WTC11 (cell line): ENCODE measurements around the gene MYO18B.

Experiments used
- ATF1 ChIP-seq: sonication (generic); formaldehyde crosslinking; IDR thresholded peaks from 2 replicates; pipeline ENCODE4 v1.8.1; 2023; ENCODE audit warnings: mild to moderate bottlenecking, moderate library complexity, missing genetic modification reagents
- IRF2 ChIP-seq: sonication (generic); formaldehyde crosslinking; IDR thresholded peaks from 2 replicates; pipeline ENCODE4 v1.8.0; 2022; ENCODE audit warnings: low read depth, missing genetic modification reagents, borderline replicate concordance
- NFYB ChIP-seq: sonication (generic); formaldehyde crosslinking; conservative IDR thresholded peaks from 2 replicates; pipeline ENCODE4 v1.8.0; 2022; ENCODE audit warnings: low read depth, missing genetic modification reagents
- NR1H2 ChIP-seq: sonication (generic); formaldehyde crosslinking; IDR thresholded peaks from 2 replicates; pipeline ENCODE4 v1.9.0; 2021; ENCODE audit warnings: mild to moderate bottlenecking, moderate library complexity, missing genetic modification reagents
- SOX15 ChIP-seq: fragments of 250-450 bp; sonication (Bioruptor Pico); IDR thresholded peaks from 2 replicates; pipeline ENCODE4 v1.9.0; 2021; ENCODE audit warnings: mild to moderate bottlenecking
- TCF7 ChIP-seq: sonication (generic); formaldehyde crosslinking; IDR thresholded peaks from 2 replicates; pipeline ENCODE4 v1.8.0; 2022; ENCODE audit warnings: mild to moderate bottlenecking, low read depth, missing genetic modification reagents, moderate library complexity
- ZNF263 ChIP-seq: sonication (generic); formaldehyde crosslinking; IDR thresholded peaks from 2 replicates; pipeline ENCODE4 v1.8.1; 2022; ENCODE audit warnings: low read depth, mild to moderate bottlenecking, moderate library complexity, missing genetic modification reagents
- TF ChIP-seq, protein P1 (sequence below): sonication (generic); formaldehyde crosslinking; IDR thresholded peaks from 2 replicates; pipeline ENCODE4 v1.8.0; 2022; ENCODE audit warnings: missing genetic modification reagents
- TF ChIP-seq, protein P2 (sequence below): sonication (generic); formaldehyde crosslinking; IDR thresholded peaks from 2 replicates; pipeline ENCODE4 v1.8.1; 2022; ENCODE audit warnings: low read depth, missing genetic modification reagents, borderline replicate concordance
- TF ChIP-seq, protein P3 (sequence below): sonication (generic); formaldehyde crosslinking; IDR thresholded peaks from 2 replicates; pipeline ENCODE4 v1.8.1; 2023; ENCODE audit warnings: mild to moderate bottlenecking, missing genetic modification reagents, moderate library complexity
- TF ChIP-seq, protein P4 (sequence below): sonication (generic); formaldehyde crosslinking; IDR thresholded peaks from 2 replicates; pipeline ENCODE4 v1.8.1; 2022; ENCODE audit warnings: low read depth, mild to moderate bottlenecking, moderate library complexity, missing genetic modification reagents, borderline replicate concordance
- TF ChIP-seq, protein P5 (sequence below): fragments of 200-600 bp; IDR thresholded peaks from 2 replicates; pipeline ENCODE4 v1.8.0; 2022; ENCODE audit warnings: antibody characterized with exemption

DNA sequence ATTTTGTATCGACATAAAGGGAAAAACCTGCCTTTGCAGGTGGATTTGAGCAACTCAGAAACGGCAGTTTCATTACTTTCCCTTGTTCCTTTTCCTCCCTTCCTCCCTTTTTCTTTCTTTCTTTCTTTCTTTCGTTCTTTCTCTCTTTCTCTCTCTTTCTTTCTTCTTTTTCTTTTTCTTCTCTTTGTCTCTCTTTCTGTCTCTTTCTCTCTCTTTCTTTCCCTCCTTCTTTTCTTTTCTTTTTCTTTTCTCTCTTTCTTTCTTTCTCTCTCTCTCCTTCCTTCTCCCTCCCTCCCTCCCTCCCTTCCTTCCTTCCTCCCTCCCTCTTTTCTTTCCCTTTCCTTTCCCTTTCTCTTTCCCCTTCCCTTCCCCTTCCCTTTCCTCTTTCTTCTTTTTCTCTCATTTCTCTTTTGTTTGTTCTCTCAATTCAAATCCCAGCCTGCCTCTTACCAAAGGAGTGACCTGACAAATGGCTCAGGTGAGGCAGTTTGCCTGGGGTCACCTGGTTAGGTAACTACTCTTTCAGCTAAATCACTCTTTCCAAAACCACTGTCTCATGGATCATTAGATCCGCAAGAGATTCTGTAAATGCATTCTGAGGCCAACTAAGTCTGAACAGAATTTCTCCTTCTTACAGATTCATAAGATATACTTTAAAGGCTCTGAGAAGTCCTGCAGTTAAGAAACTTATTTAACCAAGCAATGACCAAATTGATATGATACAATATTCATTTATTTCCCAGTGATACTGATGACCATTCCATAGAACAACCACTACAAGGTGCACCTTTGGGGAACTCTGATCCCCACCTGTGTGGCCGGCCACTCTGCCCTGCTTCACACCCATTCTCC lies 75.3 kb downstream of the MYO18B start:
- TF ChIP-seq NFYB (CRISPR knock-in tag), result no peak
- no peak for TF ChIP-seq IRF2 (CRISPR knock-in tag)
- TF ChIP-seq, protein P1, sequence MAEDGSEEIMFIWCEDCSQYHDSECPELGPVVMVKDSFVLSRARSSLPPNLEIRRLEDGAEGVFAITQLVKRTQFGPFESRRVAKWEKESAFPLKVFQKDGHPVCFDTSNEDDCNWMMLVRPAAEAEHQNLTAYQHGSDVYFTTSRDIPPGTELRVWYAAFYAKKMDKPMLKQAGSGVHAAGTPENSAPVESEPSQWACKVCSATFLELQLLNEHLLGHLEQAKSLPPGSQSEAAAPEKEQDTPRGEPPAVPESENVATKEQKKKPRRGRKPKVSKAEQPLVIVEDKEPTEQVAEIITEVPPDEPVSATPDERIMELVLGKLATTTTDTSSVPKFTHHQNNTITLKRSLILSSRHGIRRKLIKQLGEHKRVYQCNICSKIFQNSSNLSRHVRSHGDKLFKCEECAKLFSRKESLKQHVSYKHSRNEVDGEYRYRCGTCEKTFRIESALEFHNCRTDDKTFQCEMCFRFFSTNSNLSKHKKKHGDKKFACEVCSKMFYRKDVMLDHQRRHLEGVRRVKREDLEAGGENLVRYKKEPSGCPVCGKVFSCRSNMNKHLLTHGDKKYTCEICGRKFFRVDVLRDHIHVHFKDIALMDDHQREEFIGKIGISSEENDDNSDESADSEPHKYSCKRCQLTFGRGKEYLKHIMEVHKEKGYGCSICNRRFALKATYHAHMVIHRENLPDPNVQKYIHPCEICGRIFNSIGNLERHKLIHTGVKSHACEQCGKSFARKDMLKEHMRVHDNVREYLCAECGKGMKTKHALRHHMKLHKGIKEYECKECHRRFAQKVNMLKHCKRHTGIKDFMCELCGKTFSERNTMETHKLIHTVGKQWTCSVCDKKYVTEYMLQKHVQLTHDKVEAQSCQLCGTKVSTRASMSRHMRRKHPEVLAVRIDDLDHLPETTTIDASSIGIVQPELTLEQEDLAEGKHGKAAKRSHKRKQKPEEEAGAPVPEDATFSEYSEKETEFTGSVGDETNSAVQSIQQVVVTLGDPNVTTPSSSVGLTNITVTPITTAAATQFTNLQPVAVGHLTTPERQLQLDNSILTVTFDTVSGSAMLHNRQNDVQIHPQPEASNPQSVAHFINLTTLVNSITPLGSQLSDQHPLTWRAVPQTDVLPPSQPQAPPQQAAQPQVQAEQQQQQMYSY (CRISPR knock-in tag), result no peak
- TF ChIP-seq, protein P2, sequence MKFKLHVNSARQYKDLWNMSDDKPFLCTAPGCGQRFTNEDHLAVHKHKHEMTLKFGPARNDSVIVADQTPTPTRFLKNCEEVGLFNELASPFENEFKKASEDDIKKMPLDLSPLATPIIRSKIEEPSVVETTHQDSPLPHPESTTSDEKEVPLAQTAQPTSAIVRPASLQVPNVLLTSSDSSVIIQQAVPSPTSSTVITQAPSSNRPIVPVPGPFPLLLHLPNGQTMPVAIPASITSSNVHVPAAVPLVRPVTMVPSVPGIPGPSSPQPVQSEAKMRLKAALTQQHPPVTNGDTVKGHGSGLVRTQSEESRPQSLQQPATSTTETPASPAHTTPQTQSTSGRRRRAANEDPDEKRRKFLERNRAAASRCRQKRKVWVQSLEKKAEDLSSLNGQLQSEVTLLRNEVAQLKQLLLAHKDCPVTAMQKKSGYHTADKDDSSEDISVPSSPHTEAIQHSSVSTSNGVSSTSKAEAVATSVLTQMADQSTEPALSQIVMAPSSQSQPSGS, result no peak
- no peak for TF ChIP-seq NR1H2 (CRISPR knock-in tag)
- TF ChIP-seq, protein P3, sequence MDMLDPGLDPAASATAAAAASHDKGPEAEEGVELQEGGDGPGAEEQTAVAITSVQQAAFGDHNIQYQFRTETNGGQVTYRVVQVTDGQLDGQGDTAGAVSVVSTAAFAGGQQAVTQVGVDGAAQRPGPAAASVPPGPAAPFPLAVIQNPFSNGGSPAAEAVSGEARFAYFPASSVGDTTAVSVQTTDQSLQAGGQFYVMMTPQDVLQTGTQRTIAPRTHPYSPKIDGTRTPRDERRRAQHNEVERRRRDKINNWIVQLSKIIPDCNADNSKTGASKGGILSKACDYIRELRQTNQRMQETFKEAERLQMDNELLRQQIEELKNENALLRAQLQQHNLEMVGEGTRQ, result no peak
- no peak for TF ChIP-seq ATF1
- no peak for TF ChIP-seq TCF7 (CRISPR knock-in tag)
- TF ChIP-seq ZNF263 (CRISPR knock-in tag), result no peak
- TF ChIP-seq, protein P4, sequence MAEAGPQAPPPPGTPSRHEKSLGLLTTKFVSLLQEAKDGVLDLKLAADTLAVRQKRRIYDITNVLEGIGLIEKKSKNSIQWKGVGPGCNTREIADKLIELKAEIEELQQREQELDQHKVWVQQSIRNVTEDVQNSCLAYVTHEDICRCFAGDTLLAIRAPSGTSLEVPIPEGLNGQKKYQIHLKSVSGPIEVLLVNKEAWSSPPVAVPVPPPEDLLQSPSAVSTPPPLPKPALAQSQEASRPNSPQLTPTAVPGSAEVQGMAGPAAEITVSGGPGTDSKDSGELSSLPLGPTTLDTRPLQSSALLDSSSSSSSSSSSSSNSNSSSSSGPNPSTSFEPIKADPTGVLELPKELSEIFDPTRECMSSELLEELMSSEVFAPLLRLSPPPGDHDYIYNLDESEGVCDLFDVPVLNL, result no peak
- TF ChIP-seq, protein P5, sequence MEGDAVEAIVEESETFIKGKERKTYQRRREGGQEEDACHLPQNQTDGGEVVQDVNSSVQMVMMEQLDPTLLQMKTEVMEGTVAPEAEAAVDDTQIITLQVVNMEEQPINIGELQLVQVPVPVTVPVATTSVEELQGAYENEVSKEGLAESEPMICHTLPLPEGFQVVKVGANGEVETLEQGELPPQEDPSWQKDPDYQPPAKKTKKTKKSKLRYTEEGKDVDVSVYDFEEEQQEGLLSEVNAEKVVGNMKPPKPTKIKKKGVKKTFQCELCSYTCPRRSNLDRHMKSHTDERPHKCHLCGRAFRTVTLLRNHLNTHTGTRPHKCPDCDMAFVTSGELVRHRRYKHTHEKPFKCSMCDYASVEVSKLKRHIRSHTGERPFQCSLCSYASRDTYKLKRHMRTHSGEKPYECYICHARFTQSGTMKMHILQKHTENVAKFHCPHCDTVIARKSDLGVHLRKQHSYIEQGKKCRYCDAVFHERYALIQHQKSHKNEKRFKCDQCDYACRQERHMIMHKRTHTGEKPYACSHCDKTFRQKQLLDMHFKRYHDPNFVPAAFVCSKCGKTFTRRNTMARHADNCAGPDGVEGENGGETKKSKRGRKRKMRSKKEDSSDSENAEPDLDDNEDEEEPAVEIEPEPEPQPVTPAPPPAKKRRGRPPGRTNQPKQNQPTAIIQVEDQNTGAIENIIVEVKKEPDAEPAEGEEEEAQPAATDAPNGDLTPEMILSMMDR, result no peak
- TF ChIP-seq SOX15, result no peak
